Fibroblast of lung (primary cell): Measurements from ENCODE around the gene ANKRD30A.

Experiments used
- CTCF ChIP-seq, 2 donors: IDR thresholded peaks in 1 of 2; conservative IDR thresholded peaks in 1 of 2; 1 replicate in 1 of 2; 2 replicates in 1 of 2; pipeline ENCODE4 v1.5.1; 2011 to 2012; ENCODE audit warnings: low read length in 2 of 2, control low read depth in 1 of 2, inconsistent platforms in 1 of 2, low read depth in 1 of 2, mild to moderate bottlenecking in 1 of 2
- EZH2 ChIP-seq: IDR thresholded peaks from 2 replicates; pipeline ENCODE4 v1.5.1; 2012; ENCODE audit warnings: low read length, control low read depth, mild to moderate bottlenecking; ENCODE audit errors: missing control alignments

- TF ChIP-seq CTCF (conservative IDR thresholded peaks at IDR 0.05 in 1 of 2, IDR thresholded peaks at IDR 0.05 in 1 of 2; ENCODE audit: low read depth in 1 of 2, low read length in 2 of 2) (no peak), EZH2 (no peak)
These were observed 189.0 kb downstream of the ANKRD30A start for GRCh38 chr10:37314350-37314749.
